Hepatocyte (in vitro differentiated cells): ENCODE results near the gene GNB1L. TPM values are rescaled to one million over a fixed set of nuclear protein-coding genes. Genes with fewer than 3 reads are reported as not detected.

Source experiments
- DNase-seq: peaks from one replicate; pipeline ENCODE4 v3.0.0-alpha.2; 2016; ENCODE audit warnings: low spot score
- H2AFZ ChIP-seq: fragments of 200-600 bp; sonication (generic); 2 replicates; pipeline ENCODE4 v1.6.0; 2016; ENCODE audit warnings: antibody characterized with exemption, mild to moderate bottlenecking
- H3K27ac ChIP-seq: fragments of 200-600 bp; sonication (generic); 2 replicates; pipeline ENCODE4 v1.5.1; 2016; ENCODE audit warnings: mild to moderate bottlenecking
- H3K27me3 ChIP-seq: fragments of 200-600 bp; sonication (generic); 2 replicates; pipeline ENCODE4 v1.6.1; 2016
- H3K36me3 ChIP-seq: fragments of 200-600 bp; sonication (generic); replicated peaks from 2 replicates; pipeline ENCODE4 v1.5.1; 2016; ENCODE audit warnings: low read depth; ENCODE audit not compliant: insufficient read depth
- H3K4me1 ChIP-seq: fragments of 200-600 bp; sonication (generic); 2 replicates; pipeline ENCODE4 v1.5.1; 2016; ENCODE audit warnings: mild to moderate bottlenecking, moderate library complexity; ENCODE audit not compliant: insufficient read depth
- H3K4me2 ChIP-seq: fragments of 200-600 bp; sonication (generic); 2 replicates; pipeline ENCODE4 v1.6.0; 2016
- H3K4me3 ChIP-seq: fragments of 200-600 bp; sonication (generic); 2 replicates; pipeline ENCODE4 v1.5.1; 2016; ENCODE audit warnings: mild to moderate bottlenecking
- H3K79me2 ChIP-seq: fragments of 200-600 bp; sonication (generic); 2 replicates; pipeline ENCODE4 v1.6.0; 2017; ENCODE audit warnings: mild to moderate bottlenecking
- H3K9me2 ChIP-seq: fragments of 200-600 bp; sonication (generic); replicated peaks from 2 replicates; pipeline ENCODE4 v1.6.0; 2017; ENCODE audit warnings: mild to moderate bottlenecking; ENCODE audit not compliant: insufficient read depth
- H3K9me3 ChIP-seq: fragments of 200-600 bp; sonication (generic); 2 replicates; pipeline ENCODE4 v1.5.1; 2016; ENCODE audit warnings: low read depth, mild to moderate bottlenecking
- H4K20me1 ChIP-seq: fragments of 200-600 bp; sonication (generic); 2 replicates; pipeline ENCODE4 v1.6.0; 2016; ENCODE audit warnings: mild to moderate bottlenecking; ENCODE audit not compliant: insufficient read depth, poor library complexity, severe bottlenecking
- CTCF ChIP-seq: fragments of 200-600 bp; sonication (generic); IDR thresholded peaks from 2 replicates; pipeline ENCODE4 v1.5.1; 2016; ENCODE audit warnings: antibody characterized with exemption, mild to moderate bottlenecking; ENCODE audit not compliant: poor library complexity
- EZH2 ChIP-seq: fragments of 200-600 bp; sonication (generic); IDR thresholded peaks from 2 replicates; pipeline ENCODE4 v1.6.1; 2016; ENCODE audit warnings: antibody characterized with exemption, mild to moderate bottlenecking, borderline replicate concordance
- EZH2phosphoT487 ChIP-seq: fragments of 200-600 bp; sonication (generic); IDR thresholded peaks from one replicate; pipeline ENCODE4 v1.6.1; 2018; ENCODE audit warnings: antibody characterized with exemption, mild to moderate bottlenecking, low read depth, moderate library complexity; ENCODE audit not compliant: unreplicated experiment, severe bottlenecking
- WGBS: methylation state at CpG from one replicate; pipeline ENCODE4 v1.1.6; 2016; ENCODE audit warnings: low lambda C conversion rate; ENCODE audit errors: missing lambda C conversion rate; 5-methylcytosine and 5-hydroxymethylcytosine counted together
- polyA plus RNA-seq: library from polyadenylated mRNA; unstranded; fragments of >200 nt; fragmentation: Nextera tagmentation; extraction: Ambion mirVana; gene quantifications from 2 replicates; pipeline ENCODE4 v1.2.1, GENCODE V29; 2016
- total RNA-seq: library from RNA; depleted of rRNA; stranded (reverse); fragments of >200 nt; gene quantifications from 2 replicates; pipeline ENCODE4 v1.2.3, GENCODE V29; 2014

Gene GNB1L
- total and polyA plus RNA-seq, 2 experiments from 2014 or later = 4.1 to 8.5 TPM

GRCh38 chr22:19873138-19873959, 18.7 kb upstream of the GNB1L start:
- WGBS = 87% methylated on average over 25 of the region's 27 CpGs
- Histone ChIP-seq H3K36me3 (no peaks in the 10 kb centered on the region), H3K4me2 (no peak overlapping the region), H3K27ac (no peak overlapping the region), H4K20me1 (no peaks in the 10 kb centered on the region), H3K27me3 (no peaks in the 10 kb centered on the region), H2AFZ (no peak overlapping the region), H3K4me3 (no peak overlapping the region), H3K9me2 (no peaks in the 10 kb centered on the region), H3K4me1 (peaks cover 3% of the 10 kb centered on the region), H3K79me2 (no peaks in the 10 kb centered on the region), H3K9me3 (no peaks in the 10 kb centered on the region)
- DNase-seq = no peak
- TF ChIP-seq EZH2 (no peak), CTCF (no peak), EZH2phosphoT487 (no peak)

DNA sequence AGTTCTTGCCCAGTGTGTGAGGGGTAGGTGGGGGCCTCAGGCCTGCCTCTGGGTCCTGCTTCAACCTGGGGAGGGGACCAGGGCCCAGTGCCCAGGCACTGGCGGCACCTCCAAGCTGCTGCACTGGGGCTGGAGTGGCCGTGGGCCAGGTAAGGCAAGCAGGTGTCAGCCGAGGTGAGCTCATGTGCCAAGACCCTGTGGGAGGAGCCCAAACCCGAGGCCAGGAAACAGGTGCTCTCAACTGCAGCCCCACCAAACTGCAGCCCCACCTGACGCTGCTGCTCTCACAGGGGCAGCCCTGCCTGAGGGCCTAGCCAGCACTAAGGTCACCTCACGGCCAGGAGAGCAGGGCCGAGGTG, 18.1 kb upstream of the GNB1L start:
- no peak for DNase-seq
- 79% methylated on average over 7 of the region's 7 CpGs for WGBS
- H3K4me3 ChIP-seq = no peak overlapping the region
- H3K9me3 ChIP-seq = no peaks in the 10 kb centered on the region
- H3K9me2 ChIP-seq = no peaks in the 10 kb centered on the region
- no peaks in the 10 kb centered on the region for H3K27me3 ChIP-seq
- H4K20me1 ChIP-seq = no peaks in the 10 kb centered on the region
- peaks cover 3% of the 10 kb centered on the region for H3K4me1 ChIP-seq
- no peaks in the 10 kb centered on the region for H3K36me3 ChIP-seq
- no peaks in the 10 kb centered on the region for H3K79me2 ChIP-seq
- H3K27ac ChIP-seq = no peak overlapping the region
- TF ChIP-seq EZH2phosphoT487 (no peak), CTCF (no peak), EZH2 (no peak)
- H3K4me2 ChIP-seq = no peak overlapping the region
- H2AFZ ChIP-seq = no peak overlapping the region

- no peak for DNase-seq
- Histone ChIP-seq H3K27me3 (no peaks in the 10 kb centered on the region), H3K4me2 (no peak overlapping the region), H3K9me3 (no peaks in the 10 kb centered on the region), H4K20me1 (no peaks in the 10 kb centered on the region), H3K4me1 (peaks cover 3% of the 10 kb centered on the region), H3K79me2 (no peaks in the 10 kb centered on the region), H3K9me2 (no peaks in the 10 kb centered on the region), H3K36me3 (no peaks in the 10 kb centered on the region), H3K4me3 (no peak overlapping the region), H3K27ac (no peak overlapping the region), H2AFZ (no peak overlapping the region)
- WGBS = 95% methylated on average over 16 of the region's 16 CpGs
- TF ChIP-seq CTCF (no peak), EZH2phosphoT487 (no peak), EZH2 (no peak)
These were observed 17.4 kb upstream of the GNB1L start for GRCh38 chr22:19871845-19872778.
